HCT116 (cell line): ENCODE data around the gene CCDC15. TPM values are rescaled to one million over a fixed set of nuclear protein-coding genes. Genes with fewer than 3 reads are reported as not detected.

Experiments used
- ATAC-seq: fragments of 200-7000 bp; cut with Tn5 transposase; 2 replicates; pipeline ENCODE4 v1.9.1; 2020; ENCODE audit warnings: mild to moderate bottlenecking, moderate library complexity
- BruUV-seq: library from RNA; stranded (reverse); fragments of 400-500 nt; replicated peaks from 2 replicates; lab custom pipeline; 2021; lab: Mats Ljungman, UMichigan
- CTCF ChIA-PET: fragments of 300-600 bp; sonication (Branson Sonifier 250); formaldehyde crosslinking; loops from one replicate; lab custom pipeline; 2021; ENCODE audit warnings: antibody characterized with exemption; lab: Charles Lee
- POLR2A ChIA-PET: fragments of 300-600, 350-600 bp; sonication (Branson Sonifier 250); formaldehyde crosslinking; loops from one replicate; lab custom pipeline; 2021; ENCODE audit warnings: antibody characterized with exemption; lab: Charles Lee
- RAD21 ChIA-PET, 2 experiments: fragments of 300-600 bp; sonication (Branson Sonifier 250); formaldehyde crosslinking; loops; one replicate each; lab custom pipeline; 2023; ENCODE audit warnings: low total read pairs in 2 of 2; ENCODE audit not compliant: uncharacterized antibody in 2 of 2, unreplicated experiment in 2 of 2, low non-redundant PET in 1 of 2; lab: Charles Lee
- DNase-seq: peaks from one replicate; pipeline ENCODE4 v3.0.0-alpha.2; 2010; ENCODE audit warnings: low read depth, low spot score
- H2AFZ ChIP-seq: fragments of 200-600 bp; shearing (Covaris generic), sonication (generic); 2 replicates; pipeline ENCODE4 v1.6.1; 2017; ENCODE audit warnings: low read depth, mixed run types, mixed read lengths, antibody characterized with exemption, low read length; ENCODE audit not compliant: poor library complexity, severe bottlenecking
- H3K27ac ChIP-seq: 2 replicates; pipeline ENCODE4 v1.5.1; 2012; ENCODE audit warnings: low read depth, low read length
- H3K27me3 ChIP-seq: fragments of 200-600 bp; sonication (generic); 2 replicates; pipeline ENCODE4 v1.6.1; 2016; ENCODE audit warnings: mixed run types, low read length, mixed read lengths; ENCODE audit not compliant: insufficient read depth
- H3K36me3 ChIP-seq, 2 experiments: fragments of 200-500 bp in 1 of 2; fragments of 200-600 bp in 1 of 2; sonication (Bioruptor generic) in 1 of 2; sonication (generic) in 1 of 2; 2 replicates each; pipeline versions ENCODE4 v1.5.1 to v1.6.1; 2014 to 2016; ENCODE audit warnings: low read length in 2 of 2, inconsistent platforms in 1 of 2, mixed read lengths in 1 of 2, mixed run types in 1 of 2; ENCODE audit not compliant: insufficient read depth in 2 of 2, control insufficient read depth in 1 of 2
- H3K4me1 ChIP-seq, 2 experiments: fragments of 200-600 bp in 1 of 2; sonication (generic) in 1 of 2; 2 replicates each; pipeline versions ENCODE4 v1.5.1 to v1.6.1; 2012 to 2017; ENCODE audit warnings: low read length in 2 of 2, inconsistent platforms in 1 of 2, mild to moderate bottlenecking in 1 of 2, mixed read lengths in 1 of 2, mixed run types in 1 of 2, moderate library complexity in 1 of 2; ENCODE audit not compliant: insufficient read depth in 2 of 2, control insufficient read depth in 1 of 2
- H3K4me2 ChIP-seq: fragments of 200-600 bp; sonication (generic); 2 replicates; pipeline ENCODE4 v1.6.1; 2017; ENCODE audit warnings: mixed run types, low read length, mixed read lengths
- H3K4me3 ChIP-seq, 2 experiments: fragments of 200-600 bp in 1 of 2; sonication (generic) in 1 of 2; replicated peaks in 1 of 2; 2 replicates each; pipeline ENCODE4 v1.5.1; 2011 to 2016; ENCODE audit warnings: low read length in 2 of 2, control low read depth in 1 of 2, low read depth in 1 of 2, mild to moderate bottlenecking in 1 of 2, mixed read lengths in 1 of 2, mixed run types in 1 of 2
- H3K79me2 ChIP-seq: fragments of 200-600 bp; sonication (generic); 2 replicates; pipeline ENCODE4 v1.6.1; 2017; ENCODE audit warnings: mild to moderate bottlenecking, mixed run types, low read length, moderate library complexity, mixed read lengths; ENCODE audit not compliant: insufficient read depth
- H3K9ac ChIP-seq: fragments of 200-600 bp; sonication (generic); 2 replicates; pipeline ENCODE4 v1.6.1; 2016; ENCODE audit warnings: low read length, mixed read lengths
- H3K9me2 ChIP-seq: fragments of 200-600 bp; sonication (generic), shearing (Covaris generic); 2 replicates; pipeline ENCODE4 v1.6.1; 2017; ENCODE audit warnings: mixed run types, mild to moderate bottlenecking, moderate library complexity; ENCODE audit not compliant: insufficient read depth
- H3K9me3 ChIP-seq, 2 experiments: fragments of 200-500 bp in 1 of 2; fragments of 200-600 bp in 1 of 2; sonication (Bioruptor generic) in 1 of 2; sonication (generic) in 1 of 2; 2 replicates each; pipeline ENCODE4 v1.6.1; 2014 to 2017; ENCODE audit warnings: low read length in 2 of 2, mixed read lengths in 2 of 2, inconsistent platforms in 1 of 2, low read depth in 1 of 2, mild to moderate bottlenecking in 1 of 2, mixed run types in 1 of 2, moderate library complexity in 1 of 2; ENCODE audit not compliant: control insufficient read depth in 1 of 2, insufficient read depth in 1 of 2
- H4K20me1 ChIP-seq: fragments of 200-600 bp; sonication (generic), shearing (Covaris generic); 2 replicates; pipeline ENCODE4 v1.6.1; 2017; ENCODE audit warnings: mixed run types, mild to moderate bottlenecking, moderate library complexity; ENCODE audit not compliant: insufficient read depth
- CEBPB ChIP-seq: IDR thresholded peaks from 2 replicates; pipeline ENCODE4 v1.6.1; 2012; ENCODE audit warnings: low read depth
- CTCF ChIP-seq, 3 experiments: fragments of 200-600 bp in 1 of 3; sonication (generic) in 1 of 3; IDR thresholded peaks in 2 of 3; conservative IDR thresholded peaks in 1 of 3; 2 replicates each; pipeline ENCODE4 v1.5.1; 2012 to 2017; ENCODE audit warnings: low read depth in 2 of 3, low read length in 2 of 3, antibody characterized with exemption in 1 of 3, borderline replicate concordance in 1 of 3, control low read depth in 1 of 3, mild to moderate bottlenecking in 1 of 3, mixed read lengths in 1 of 3, mixed run types in 1 of 3, moderate library complexity in 1 of 3; ENCODE audit not compliant: insufficient read depth in 1 of 3
- EGR1 ChIP-seq: IDR thresholded peaks from 2 replicates; pipeline ENCODE4 v1.6.1; 2012; ENCODE audit warnings: low read depth
- ELF1 ChIP-seq: IDR thresholded peaks from 2 replicates; pipeline ENCODE4 v1.6.1; 2012; ENCODE audit warnings: low read depth, borderline replicate concordance
- EZH2 ChIP-seq: fragments of 200-600 bp; sonication (generic); IDR thresholded peaks from 2 replicates; pipeline ENCODE4 v1.6.1; 2017; ENCODE audit warnings: antibody characterized with exemption, mixed run types
- JUND ChIP-seq: IDR thresholded peaks from 2 replicates; pipeline ENCODE4 v1.6.1; 2012
- POLR2A ChIP-seq: IDR thresholded peaks from 2 replicates; pipeline ENCODE4 v1.7.0; 2011; ENCODE audit warnings: borderline replicate concordance; ENCODE audit not compliant: insufficient read depth, insufficient read length; ENCODE audit errors: extremely low read depth
- RAD21 ChIP-seq: IDR thresholded peaks from 2 replicates; pipeline ENCODE4 v1.6.1; 2012; ENCODE audit warnings: low read depth, mild to moderate bottlenecking
- REST ChIP-seq: IDR thresholded peaks from 2 replicates; pipeline ENCODE4 v1.6.1; 2012; ENCODE audit warnings: low read depth
- SIN3A ChIP-seq: IDR thresholded peaks from 2 replicates; pipeline ENCODE4 v1.6.1; 2012; ENCODE audit warnings: low read depth
- ZFX ChIP-seq: fragments of 450-650 bp; IDR thresholded peaks from 2 replicates; pipeline ENCODE4 v1.6.1; 2017
- intact Hi-C: fragments of 100-400 bp; cut with micrococcal nuclease; formaldehyde crosslinking; loops from 2 replicates; pipeline ENCODE4 v1.10.0; 2022
- total RNA-seq: library from RNA; stranded (reverse); gene quantifications from one replicate; pipeline ENCODE4 v1.2.1, GENCODE V29; 2021; ENCODE audit not compliant: unreplicated experiment
- TF ChIP-seq, protein P1 (sequence below): IDR thresholded peaks from 2 replicates; pipeline ENCODE4 v1.6.1; 2011; ENCODE audit warnings: mild to moderate bottlenecking, low read length, moderate library complexity; ENCODE audit not compliant: insufficient replicate concordance; ENCODE audit errors: extremely low read depth

Gene CCDC15
- total RNA-seq, 1 experiment from 2014 or later = 2.4 TPM

DNA sequence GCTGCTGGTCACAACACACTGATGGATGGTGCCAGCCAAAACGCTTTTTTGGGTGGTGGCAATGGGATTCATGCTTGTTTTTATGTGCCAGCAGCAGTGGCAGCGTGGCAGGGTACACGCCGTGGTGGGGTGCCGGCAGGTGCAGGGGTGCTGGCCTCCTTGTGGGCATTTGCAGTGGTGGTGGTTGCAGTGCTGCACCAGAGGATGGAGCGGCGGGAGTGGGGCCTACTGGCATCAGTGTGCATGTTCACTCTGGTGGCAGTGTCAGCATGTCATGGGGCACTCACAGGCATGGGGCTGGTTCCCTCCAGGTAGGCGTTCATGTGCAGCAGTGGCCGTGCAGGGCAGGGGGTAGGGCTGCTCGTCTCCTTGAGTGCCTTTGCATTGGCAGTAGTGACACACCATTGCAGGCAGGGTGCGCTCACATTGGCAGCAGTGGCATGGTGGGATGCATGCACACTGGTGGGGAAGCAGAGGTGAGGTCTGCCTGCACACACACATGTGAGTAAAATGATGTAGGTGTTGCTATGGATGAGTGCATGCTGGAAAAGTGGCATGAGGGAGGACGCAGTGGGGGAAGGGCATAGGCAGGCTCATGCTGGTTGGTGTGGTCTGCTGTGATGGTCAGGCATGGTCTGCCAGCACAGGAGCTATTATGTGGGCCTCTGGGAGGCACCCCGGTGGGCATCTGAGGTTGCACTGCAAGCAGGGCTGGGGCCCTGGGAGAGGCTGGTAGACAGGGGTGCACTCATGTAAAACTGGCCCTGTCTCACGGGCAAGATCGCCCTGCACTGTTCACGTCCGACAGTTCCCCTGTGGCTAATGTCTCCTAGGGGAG lies 29.9 kb downstream of the CCDC15 start:
- BruUV-seq = no TSS peak
- RAD21 ChIA-PET = no interaction called here
- POLR2A ChIA-PET = no interaction called here
- no peaks in the 10 kb centered on the region for H3K79me2 ChIP-seq
- no peak overlapping the region for H3K4me3 ChIP-seq
- H3K27me3 ChIP-seq = no peaks in the 10 kb centered on the region
- no peak overlapping the region for H2AFZ ChIP-seq
- intact Hi-C loops = no loop called here
- H3K36me3 ChIP-seq = no peaks in the 10 kb centered on the region
- no peak overlapping the region for H3K9ac ChIP-seq
- no peaks in the 10 kb centered on the region for H4K20me1 ChIP-seq
- no peak for TF ChIP-seq JUND
- TF ChIP-seq POLR2A = no peak
- TF ChIP-seq EGR1 = no peak
- no peak for TF ChIP-seq ELF1
- no peak for TF ChIP-seq CEBPB
- TF ChIP-seq, protein P1, sequence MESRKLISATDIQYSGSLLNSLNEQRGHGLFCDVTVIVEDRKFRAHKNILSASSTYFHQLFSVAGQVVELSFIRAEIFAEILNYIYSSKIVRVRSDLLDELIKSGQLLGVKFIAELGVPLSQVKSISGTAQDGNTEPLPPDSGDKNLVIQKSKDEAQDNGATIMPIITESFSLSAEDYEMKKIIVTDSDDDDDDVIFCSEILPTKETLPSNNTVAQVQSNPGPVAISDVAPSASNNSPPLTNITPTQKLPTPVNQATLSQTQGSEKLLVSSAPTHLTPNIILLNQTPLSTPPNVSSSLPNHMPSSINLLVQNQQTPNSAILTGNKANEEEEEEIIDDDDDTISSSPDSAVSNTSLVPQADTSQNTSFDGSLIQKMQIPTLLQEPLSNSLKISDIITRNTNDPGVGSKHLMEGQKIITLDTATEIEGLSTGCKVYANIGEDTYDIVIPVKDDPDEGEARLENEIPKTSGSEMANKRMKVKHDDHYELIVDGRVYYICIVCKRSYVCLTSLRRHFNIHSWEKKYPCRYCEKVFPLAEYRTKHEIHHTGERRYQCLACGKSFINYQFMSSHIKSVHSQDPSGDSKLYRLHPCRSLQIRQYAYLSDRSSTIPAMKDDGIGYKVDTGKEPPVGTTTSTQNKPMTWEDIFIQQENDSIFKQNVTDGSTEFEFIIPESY = no peak
- TF ChIP-seq ZFX = no peak
- TF ChIP-seq RAD21 = no peak
- TF ChIP-seq CTCF (IDR thresholded peaks at IDR 0.05 in 2 of 3, conservative IDR thresholded peaks at IDR 0.05 in 1 of 3; ENCODE audit: borderline replicate concordance in 1 of 3, insufficient read depth in 1 of 3, low read depth in 2 of 3, low read length in 2 of 3) = no peak
- no peak for TF ChIP-seq REST
- no peak for TF ChIP-seq SIN3A
- no peak for TF ChIP-seq EZH2
- H3K27ac ChIP-seq = no peak overlapping the region
- CTCF ChIA-PET = no interaction called here
- no peak overlapping the region for H3K4me2 ChIP-seq
- no peaks in the 10 kb centered on the region for H3K4me1 ChIP-seq
- peaks cover 0 to 5% of the 10 kb centered on the region in 2 experiments; a peak in 1 of 4 replicates for H3K9me3 ChIP-seq
- DNase-seq = no peak
- H3K9me2 ChIP-seq = no peaks in the 10 kb centered on the region
- ATAC-seq = no peak
